Natural killer cell treated with Interleukin-12 subunit alpha and Interleukin-12 subunit beta and Interleukin-15 and Interleukin-18, amount 100 ng/mL, for 72 hours (primary cell): ENCODE results near the gene RBSN. TPM values are rescaled to one million over a fixed set of nuclear protein-coding genes. Genes with fewer than 3 reads are reported as not detected.

Experiments
- ATAC-seq, 2 donors: fragments of 150-1000 bp; cut with Tn5 transposase in 1 of 2; sonication (Bioruptor Pico), chemical (Tn5 transposase) in 1 of 2; 2 replicates each; pipeline ENCODE4 v1.10.0; 2021
- DNase-seq: peaks from one replicate; pipeline ENCODE4 v3.0.0; 2022; ENCODE audit warnings: low spot score
- H3K27ac Mint-ChIP-seq, 2 donors: 1 replicate in 1 of 2; 2 replicates in 1 of 2; pipeline ENCODE4 v1.8.0; 2022; ENCODE audit warnings: mixed read lengths in 2 of 2, mild to moderate bottlenecking in 1 of 2, moderate library complexity in 1 of 2
- H3K27me3 Mint-ChIP-seq, 2 donors: 1 replicate in 1 of 2; 2 replicates in 1 of 2; pipeline ENCODE4 v1.8.0; 2022; ENCODE audit warnings: mixed read lengths in 2 of 2
- H3K36me3 Mint-ChIP-seq: one replicate; pipeline ENCODE4 v1.8.0; 2022; ENCODE audit warnings: mixed read lengths
- H3K4me1 Mint-ChIP-seq, 2 donors: 1 replicate in 1 of 2; 2 replicates in 1 of 2; pipeline ENCODE4 v1.8.0; 2022; ENCODE audit warnings: low read depth in 2 of 2, mixed read lengths in 2 of 2, mild to moderate bottlenecking in 1 of 2
- H3K4me3 Mint-ChIP-seq: one replicate; pipeline ENCODE4 v1.8.0; 2022; ENCODE audit warnings: mixed read lengths
- H3K9me3 Mint-ChIP-seq: 2 replicates; pipeline ENCODE4 v1.8.0; 2022; ENCODE audit warnings: mixed read lengths
- total RNA-seq, 2 donors: library from RNA; stranded (reverse); gene quantifications; one replicate each; pipeline ENCODE4 v1.2.3, GENCODE V29; 2022

Gene RBSN
- total RNA-seq, 2 donors from 2014 or later, result 17.9 to 19.1 TPM

DNA sequence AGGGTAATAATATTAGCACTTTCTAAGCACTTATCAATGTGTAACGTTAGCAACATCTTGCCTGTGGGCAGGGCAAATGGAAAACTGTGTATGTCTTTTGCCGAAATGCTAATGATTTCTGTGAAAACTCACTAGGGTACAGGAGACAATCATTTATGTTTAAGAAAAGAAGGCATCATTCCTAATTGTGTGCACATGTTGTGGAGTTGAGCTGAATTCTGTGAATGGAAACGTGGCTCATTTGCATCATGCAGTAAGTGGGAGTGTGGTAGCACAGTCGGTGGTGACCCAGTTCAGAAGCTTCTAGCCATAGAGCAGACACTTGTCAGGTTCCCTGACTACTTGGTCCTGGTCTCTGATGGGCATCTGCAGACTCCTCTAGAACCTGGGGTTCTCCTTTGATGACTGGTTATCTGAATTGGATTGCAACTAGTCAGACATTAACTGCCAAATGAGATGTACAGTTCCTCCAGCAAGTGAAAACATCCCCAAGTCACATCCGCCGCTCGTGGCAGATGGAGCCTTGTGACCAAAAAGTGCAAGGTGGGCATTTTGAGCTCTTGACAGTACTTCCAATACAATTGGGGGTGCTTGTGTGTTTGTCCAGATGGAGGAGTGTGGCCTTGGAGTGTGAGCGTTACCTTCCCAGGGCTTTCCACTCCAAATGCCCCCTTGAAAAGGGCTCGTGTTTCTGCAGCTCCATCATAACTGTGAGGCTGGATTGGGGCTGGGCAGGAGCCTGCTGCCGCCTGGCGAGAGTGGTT is 55.4 kb downstream of the RBSN start:
- Mint-ChIP-seq H3K27me3 (no peaks in the 10 kb centered on the region), H3K4me3 (no peak overlapping the region), H3K27ac (no peak overlapping the region), H3K36me3 (peaks cover 21% of the 10 kb centered on the region), H3K4me1 (peaks cover 0 to 7% of the 10 kb centered on the region in 2 donors), H3K9me3 (no peaks in the 10 kb centered on the region)
- ATAC-seq (no peak), DNase-seq (no peak)

DNA sequence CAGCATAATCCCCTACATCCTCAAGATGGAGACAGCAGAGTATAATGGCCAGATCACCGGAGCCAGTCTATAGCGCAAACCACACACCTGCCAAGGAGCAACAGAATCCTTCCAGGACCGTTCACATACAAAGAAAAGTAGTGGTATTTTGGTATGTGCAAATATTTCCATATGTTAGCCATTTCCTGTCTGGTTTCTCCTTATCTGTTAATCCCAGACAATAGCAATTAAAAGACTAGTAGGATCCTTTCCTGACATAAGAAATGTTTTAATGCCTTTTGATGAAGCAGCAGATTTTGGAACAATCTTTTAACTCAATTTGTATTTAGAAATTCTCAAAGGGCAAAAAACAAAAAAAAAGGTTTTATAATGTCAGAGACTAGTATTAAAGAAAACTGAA is 56.0 kb downstream of the RBSN start:
- DNase-seq (no peak), ATAC-seq (no peak)
- Mint-ChIP-seq H3K9me3 (no peaks in the 10 kb centered on the region), H3K27ac (peak overlapping the region in 1 of 2 donors; percentile 32), H3K27me3 (no peaks in the 10 kb centered on the region), H3K36me3 (peaks cover 21% of the 10 kb centered on the region), H3K4me1 (peaks cover 0 to 7% of the 10 kb centered on the region in 2 donors), H3K4me3 (no peak overlapping the region)

- no peak overlapping the region for H3K4me3 Mint-ChIP-seq
- ATAC-seq, result no peak
- peak overlapping the region in 1 of 2 donors; percentile 32 for H3K27ac Mint-ChIP-seq
- no peaks in the 10 kb centered on the region for H3K9me3 Mint-ChIP-seq
- H3K4me1 Mint-ChIP-seq, result peaks cover 0 to 7% of the 10 kb centered on the region in 2 donors
- no peaks in the 10 kb centered on the region for H3K27me3 Mint-ChIP-seq
- peaks cover 18% of the 10 kb centered on the region for H3K36me3 Mint-ChIP-seq
- DNase-seq, result no peak
Measured at GRCh38 chr3:15041950-15042349, 57.0 kb downstream of the RBSN start.

DNA sequence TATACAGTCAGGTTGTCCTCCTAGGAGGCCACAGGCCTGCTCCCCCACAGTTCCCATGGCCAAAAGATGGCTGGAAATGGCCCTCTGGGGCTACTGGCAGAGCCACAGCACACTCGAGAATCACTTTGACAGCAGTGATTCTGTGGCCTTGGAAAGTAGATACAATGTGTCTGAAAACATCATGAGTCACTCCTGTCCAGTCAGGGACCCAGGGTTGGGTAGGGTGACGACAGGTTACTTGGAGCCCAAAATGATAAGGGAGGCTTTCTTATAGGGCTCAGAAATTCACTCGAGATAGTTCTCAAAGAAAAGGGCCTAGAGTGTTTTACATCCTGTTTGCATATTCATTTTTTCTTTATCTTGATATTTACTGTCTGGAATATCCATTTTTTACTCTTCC is 58.1 kb downstream of the RBSN start:
- H3K4me1 Mint-ChIP-seq, result peaks cover 0 to 7% of the 10 kb centered on the region in 2 donors
- no peaks in the 10 kb centered on the region for H3K9me3 Mint-ChIP-seq
- ATAC-seq, result no peak
- no peak overlapping the region for H3K4me3 Mint-ChIP-seq
- H3K27me3 Mint-ChIP-seq, result no peaks in the 10 kb centered on the region
- H3K27ac Mint-ChIP-seq, result no peak overlapping the region
- H3K36me3 Mint-ChIP-seq, result peaks cover 11% of the 10 kb centered on the region
- DNase-seq, result no peak

DNA sequence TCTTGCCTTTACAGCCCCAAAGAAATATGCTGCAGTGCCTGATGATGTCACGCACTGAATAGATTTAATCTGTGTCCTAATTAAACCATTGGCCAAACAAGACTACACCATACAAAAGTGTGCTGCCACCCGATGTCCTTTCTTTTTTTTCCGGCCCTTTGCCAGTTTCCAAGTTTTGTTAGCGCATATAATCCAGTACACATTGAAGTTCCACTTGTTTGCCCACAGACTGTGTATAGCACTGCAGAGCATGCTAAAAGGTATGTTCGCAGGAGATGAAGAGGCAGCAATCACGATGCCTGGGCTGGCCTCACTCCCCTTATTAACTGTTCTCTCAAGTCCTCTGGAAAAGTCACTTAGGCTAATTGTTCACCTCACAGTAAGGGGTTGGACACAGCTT is 60.6 kb downstream of the RBSN start:
- peaks cover 8% of the 10 kb centered on the region for H3K36me3 Mint-ChIP-seq
- H3K27ac Mint-ChIP-seq, result no peak overlapping the region

GRCh38 chr3:15033103-15033502 is 65.8 kb downstream of the RBSN start:
- Mint-ChIP-seq H3K36me3 (peaks cover 21% of the 10 kb centered on the region), H3K4me1 (peaks cover 0 to 2% of the 10 kb centered on the region in 2 donors), H3K4me3 (no peak overlapping the region), H3K27me3 (no peaks in the 10 kb centered on the region), H3K27ac (no peak overlapping the region), H3K9me3 (no peaks in the 10 kb centered on the region)
- ATAC-seq (no peak), DNase-seq (no peak)

More for the DNA sequence above, 60.6 kb downstream of the RBSN start:
- peaks cover 0 to 3% of the 10 kb centered on the region in 2 donors for H3K4me1 Mint-ChIP-seq
- H3K27me3 Mint-ChIP-seq, result no peaks in the 10 kb centered on the region
- no peaks in the 10 kb centered on the region for H3K9me3 Mint-ChIP-seq
- ATAC-seq (no peak), DNase-seq (no peak)
- no peak overlapping the region for H3K4me3 Mint-ChIP-seq

DNA sequence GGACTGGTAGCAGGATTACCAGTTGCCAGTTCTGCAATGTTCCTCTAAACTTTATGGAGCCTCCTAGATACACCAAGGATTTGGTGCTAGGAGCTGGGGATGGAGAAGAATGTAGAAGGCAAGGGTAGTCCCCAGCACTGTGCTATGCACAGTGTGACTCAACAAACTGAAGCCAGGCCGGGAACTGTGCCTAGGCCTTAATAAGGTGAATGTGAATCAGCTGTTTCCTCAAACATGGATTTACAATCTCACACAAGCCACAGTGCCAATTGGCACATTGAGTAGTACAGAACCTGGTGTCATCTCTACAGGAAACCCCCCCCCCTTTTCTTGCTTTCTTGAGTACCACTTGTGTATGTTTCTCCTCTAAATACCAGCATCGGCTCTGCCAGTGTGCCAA is 66.3 kb downstream of the RBSN start:
- H3K27me3 Mint-ChIP-seq, result no peaks in the 10 kb centered on the region
- H3K36me3 Mint-ChIP-seq, result peaks cover 22% of the 10 kb centered on the region
- H3K4me3 Mint-ChIP-seq, result no peak overlapping the region
- H3K4me1 Mint-ChIP-seq, result peaks cover 0 to 2% of the 10 kb centered on the region in 2 donors
- no peak overlapping the region for H3K27ac Mint-ChIP-seq
- no peaks in the 10 kb centered on the region for H3K9me3 Mint-ChIP-seq
- ATAC-seq (no peak), DNase-seq (no peak)

DNA sequence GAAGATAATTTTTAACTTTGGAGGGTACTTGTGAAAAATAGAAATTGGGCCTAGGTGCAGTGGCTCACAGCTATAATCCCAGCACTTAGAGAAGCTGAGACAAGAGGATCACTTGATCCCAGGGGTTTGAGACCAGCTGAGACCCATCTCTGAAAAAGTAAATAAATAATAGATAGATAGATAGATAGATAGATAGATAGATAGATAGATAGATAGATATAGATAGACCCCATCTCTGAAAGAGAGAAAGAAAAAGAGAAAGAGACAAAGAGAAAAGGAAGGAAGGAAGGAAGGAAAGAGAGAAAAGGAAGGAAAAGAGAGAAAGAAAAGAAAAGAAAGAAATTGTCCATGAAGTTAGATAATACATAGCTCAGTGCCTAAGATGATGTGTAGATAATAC is 69.3 kb downstream of the RBSN start:
- H3K36me3 Mint-ChIP-seq, result peaks cover 36% of the 10 kb centered on the region
- ATAC-seq, result no peak
- no peak for DNase-seq
- H3K27me3 Mint-ChIP-seq, result no peaks in the 10 kb centered on the region
- no peaks in the 10 kb centered on the region for H3K9me3 Mint-ChIP-seq
- peaks cover 0 to 5% of the 10 kb centered on the region in 2 donors for H3K4me1 Mint-ChIP-seq
- no peak overlapping the region for H3K4me3 Mint-ChIP-seq
- peak overlapping the region in 1 of 2 donors; percentile 1 for H3K27ac Mint-ChIP-seq

DNA sequence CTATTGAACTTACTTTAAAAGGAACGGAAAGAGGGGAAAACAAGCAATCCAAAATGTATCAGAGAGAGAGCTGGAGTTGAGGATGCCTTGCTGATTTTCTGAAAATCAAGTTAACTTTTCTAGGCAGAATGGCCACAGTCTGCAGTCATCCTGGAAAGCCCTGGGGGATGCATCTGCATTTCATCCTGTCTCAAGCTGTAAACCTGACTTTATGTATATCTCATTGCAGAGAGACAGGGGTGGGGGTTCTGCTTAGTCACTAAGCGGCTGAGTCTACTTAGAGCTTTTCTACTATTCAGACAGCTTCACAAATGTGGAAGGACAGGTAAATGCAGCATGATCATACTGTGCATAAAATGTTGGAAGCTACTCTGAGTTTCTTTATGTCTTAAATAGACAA is 75.2 kb downstream of the RBSN start:
- H3K27me3 Mint-ChIP-seq, result no peaks in the 10 kb centered on the region
- DNase-seq (no peak), ATAC-seq (no peak)
- peaks cover 33% of the 10 kb centered on the region for H3K36me3 Mint-ChIP-seq
- H3K4me3 Mint-ChIP-seq, result no peak overlapping the region
- H3K4me1 Mint-ChIP-seq, result peaks cover 0 to 3% of the 10 kb centered on the region in 2 donors
- no peak overlapping the region for H3K27ac Mint-ChIP-seq
- H3K9me3 Mint-ChIP-seq, result no peaks in the 10 kb centered on the region

DNA sequence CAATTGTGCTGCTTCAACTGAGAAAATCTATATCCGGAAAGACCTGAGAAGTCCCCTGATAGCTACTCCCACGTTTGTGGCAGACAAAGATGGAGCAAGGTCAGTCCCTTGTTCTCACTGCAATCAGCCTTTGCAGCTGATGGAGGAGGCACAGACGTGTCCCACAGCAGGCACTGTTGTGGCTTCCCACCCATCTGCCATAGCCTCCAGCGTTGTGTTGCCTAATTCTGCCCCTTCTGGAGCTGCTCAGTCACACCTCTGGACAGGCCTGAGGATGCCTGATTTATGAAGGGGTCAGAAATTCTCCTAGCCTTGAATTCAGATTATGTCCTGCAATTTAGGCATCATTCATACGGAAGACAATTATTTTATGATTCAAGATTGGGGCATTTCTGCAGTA is 75.7 kb downstream of the RBSN start:
- H3K4me1 Mint-ChIP-seq, result peaks cover 0 to 3% of the 10 kb centered on the region in 2 donors
- H3K36me3 Mint-ChIP-seq, result peaks cover 28% of the 10 kb centered on the region
- H3K4me3 Mint-ChIP-seq, result no peak overlapping the region
- H3K9me3 Mint-ChIP-seq, result no peaks in the 10 kb centered on the region
- no peak for DNase-seq
- H3K27ac Mint-ChIP-seq, result no peak overlapping the region
- H3K27me3 Mint-ChIP-seq, result no peaks in the 10 kb centered on the region
- no peak for ATAC-seq

Other genes starting within 250 kb of the RBSN start
- 10 to 100 TPM; 58.3 to 74.3 TPM for gene NR2C2, start 151.6 kb downstream of the RBSN start, total RNA-seq
- gene MRPS25, start 33.8 kb downstream of the RBSN start, total RNA-seq, result 100 to 1,000 TPM in 1 of 2 donors, 10 to 100 TPM in 1; 41.5 to 117 TPM
- 10 to 100 TPM; 27.9 to 47.8 TPM for gene CAPN7, start 107.1 kb upstream of the RBSN start, total RNA-seq
- 100 to 1,000 TPM in 1 of 2 donors, 10 to 100 TPM in 1; 58.5 to 165 TPM for gene SH3BP5, start 233.4 kb upstream of the RBSN start, total RNA-seq